ENCODE results near the gene CIRBP.

- TF ChIP-seq POLR2A (IDR thresholded peaks at IDR 0.05; ENCODE audit: extremely low read depth, insufficient read length) (no peak), CTCF (IDR thresholded peaks at IDR 0.05; ENCODE audit: low read depth, low read length) (no peak), MYC (IDR thresholded peaks at IDR 0.05; ENCODE audit: low read depth, low read length) (no peak; the same call in 1 of the 2 replicates)
Observed at GRCh38 chr19:1275976-1276627, 7.0 kb downstream of the CIRBP start.
